NT2/D1 (cell line): ENCODE measurements around the gene FRY.

Experiments used
- SUZ12 ChIP-seq: IDR thresholded peaks from 2 replicates; pipeline ENCODE4 v1.6.1; 2011; ENCODE audit not compliant: insufficient read length, insufficient read depth; ENCODE audit errors: extremely low read depth
- YY1 ChIP-seq: IDR thresholded peaks from 2 replicates; pipeline ENCODE4 v1.6.1; 2011; ENCODE audit not compliant: insufficient read length, insufficient read depth
- ZNF274 ChIP-seq: IDR thresholded peaks from 2 replicates; pipeline ENCODE4 v1.6.1; 2011; ENCODE audit warnings: mild to moderate bottlenecking, low read depth, low read length

DNA sequence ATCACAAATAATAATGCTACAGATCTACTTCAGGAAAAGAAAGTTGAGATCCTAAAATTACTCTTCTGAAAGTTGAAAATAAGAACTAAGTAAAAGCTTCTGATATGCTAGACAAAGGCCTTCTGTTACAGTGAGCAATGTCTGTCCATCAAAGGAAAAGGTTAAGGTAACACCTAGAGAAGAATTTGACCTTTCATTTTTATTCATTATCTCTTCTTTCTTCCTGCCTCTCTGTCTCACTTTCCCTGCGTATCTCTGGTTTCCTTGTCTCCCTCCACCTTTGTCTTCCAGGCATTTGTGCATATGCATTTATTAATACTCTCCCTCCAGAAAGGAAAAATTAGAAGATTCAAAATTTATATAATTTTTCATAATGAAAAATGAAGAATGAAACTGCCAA lies 234.6 kb downstream of the FRY start:
- TF ChIP-seq ZNF274 = no peak
- no peak for TF ChIP-seq SUZ12
- no peak for TF ChIP-seq YY1
